HEK293 (cell line): ENCODE measurements around the gene DCUN1D2.
A peak's percentile ranks its signal among the peaks of the same experiment; 100 is the strongest.

ENCODE experiments used
- FEZF1 ChIP-seq: fragments of 450-650 bp; formaldehyde crosslinking; IDR thresholded peaks from 2 replicates; pipeline ENCODE4 v1.5.1; 2016; ENCODE audit warnings: missing biosample characterization, missing genetic modification characterization
- PRDM4 ChIP-seq: fragments of 450-650 bp; formaldehyde crosslinking; IDR thresholded peaks from 2 replicates; pipeline ENCODE4 v1.5.1; 2017; ENCODE audit warnings: missing biosample characterization, missing genetic modification characterization
- TRIM28 ChIP-seq: IDR thresholded peaks from 2 replicates; pipeline ENCODE4 v1.6.1; 2011; ENCODE audit warnings: low read length, control low read depth, borderline replicate concordance
- ZBTB20 ChIP-seq: fragments of 450-650 bp; formaldehyde crosslinking; IDR thresholded peaks from 2 replicates; pipeline ENCODE4 v1.5.1; 2016; ENCODE audit warnings: missing biosample characterization, missing genetic modification characterization
- ZBTB7A ChIP-seq: fragments of 450-650 bp; formaldehyde crosslinking; IDR thresholded peaks from 2 replicates; pipeline ENCODE4 v1.5.1; 2016; ENCODE audit warnings: low read depth, missing biosample characterization, missing genetic modification characterization
- ZFHX2 ChIP-seq: fragments of 450-650 bp; formaldehyde crosslinking; conservative IDR thresholded peaks from 2 replicates; pipeline ENCODE4 v1.5.1; 2016; ENCODE audit warnings: missing biosample characterization, missing genetic modification characterization
- ZNF121 ChIP-seq: fragments of 450-650 bp; formaldehyde crosslinking; IDR thresholded peaks from 2 replicates; pipeline ENCODE4 v1.5.1; 2016; ENCODE audit warnings: missing biosample characterization, missing genetic modification characterization
- ZNF133 ChIP-seq: fragments of 450-650 bp; formaldehyde crosslinking; IDR thresholded peaks from 2 replicates; pipeline ENCODE4 v1.5.1; 2016; ENCODE audit warnings: missing biosample characterization, missing genetic modification characterization
- ZNF157 ChIP-seq: fragments of 450-650 bp; formaldehyde crosslinking; IDR thresholded peaks from 2 replicates; pipeline ENCODE4 v1.5.1; 2016; ENCODE audit warnings: missing biosample characterization, missing genetic modification characterization
- ZNF174 ChIP-seq: fragments of 450-650 bp; formaldehyde crosslinking; IDR thresholded peaks from 2 replicates; pipeline ENCODE4 v1.5.0; 2017; ENCODE audit warnings: missing biosample characterization, mild to moderate bottlenecking, missing genetic modification characterization
- ZNF23 ChIP-seq: fragments of 450-650 bp; formaldehyde crosslinking; IDR thresholded peaks from 2 replicates; pipeline ENCODE4 v1.5.1; 2016; ENCODE audit warnings: missing biosample characterization, missing genetic modification characterization, borderline replicate concordance
- ZNF324 ChIP-seq: fragments of 450-650 bp; formaldehyde crosslinking; IDR thresholded peaks from 2 replicates; pipeline ENCODE4 v1.5.1; 2016; ENCODE audit warnings: missing biosample characterization, missing genetic modification characterization
- ZNF664 ChIP-seq: fragments of 450-650 bp; formaldehyde crosslinking; IDR thresholded peaks from 2 replicates; pipeline ENCODE4 v1.5.1; 2016; ENCODE audit warnings: missing biosample characterization, missing genetic modification characterization
- ZNF76 ChIP-seq: fragments of 450-650 bp; formaldehyde crosslinking; IDR thresholded peaks from 2 replicates; pipeline ENCODE4; 2016; ENCODE audit warnings: low read depth, missing biosample characterization, missing genetic modification characterization, borderline replicate concordance
- ZNF768 ChIP-seq: fragments of 450-650 bp; formaldehyde crosslinking; IDR thresholded peaks from 2 replicates; pipeline ENCODE4 v1.5.1; 2018; ENCODE audit warnings: missing biosample characterization, mild to moderate bottlenecking, missing genetic modification characterization
- ZSCAN16 ChIP-seq: fragments of 450-650 bp; formaldehyde crosslinking; IDR thresholded peaks from 2 replicates; pipeline ENCODE4 v1.5.1; 2016; ENCODE audit warnings: missing biosample characterization, missing genetic modification characterization
- TF ChIP-seq, protein P1 (sequence below): fragments of 450-650 bp; formaldehyde crosslinking; IDR thresholded peaks from 2 replicates; pipeline ENCODE4 v1.5.1; 2016; ENCODE audit warnings: missing biosample characterization, missing genetic modification characterization
- TF ChIP-seq, protein P2 (sequence below): fragments of 450-650 bp; IDR thresholded peaks from 2 replicates; pipeline ENCODE4 v1.5.1; 2018; ENCODE audit warnings: missing biosample characterization, mild to moderate bottlenecking, missing genetic modification characterization
- TF ChIP-seq, protein P3 (sequence below): fragments of 450-650 bp; formaldehyde crosslinking; IDR thresholded peaks from 2 replicates; pipeline ENCODE4 v1.5.1; 2016; ENCODE audit warnings: missing biosample characterization, missing genetic modification characterization
- TF ChIP-seq, protein P4 (sequence below): fragments of 450-650 bp; formaldehyde crosslinking; IDR thresholded peaks from 2 replicates; pipeline ENCODE4 v1.5.1; 2016; ENCODE audit warnings: missing biosample characterization, missing genetic modification characterization

The DCUN1D2 gene

DNA sequence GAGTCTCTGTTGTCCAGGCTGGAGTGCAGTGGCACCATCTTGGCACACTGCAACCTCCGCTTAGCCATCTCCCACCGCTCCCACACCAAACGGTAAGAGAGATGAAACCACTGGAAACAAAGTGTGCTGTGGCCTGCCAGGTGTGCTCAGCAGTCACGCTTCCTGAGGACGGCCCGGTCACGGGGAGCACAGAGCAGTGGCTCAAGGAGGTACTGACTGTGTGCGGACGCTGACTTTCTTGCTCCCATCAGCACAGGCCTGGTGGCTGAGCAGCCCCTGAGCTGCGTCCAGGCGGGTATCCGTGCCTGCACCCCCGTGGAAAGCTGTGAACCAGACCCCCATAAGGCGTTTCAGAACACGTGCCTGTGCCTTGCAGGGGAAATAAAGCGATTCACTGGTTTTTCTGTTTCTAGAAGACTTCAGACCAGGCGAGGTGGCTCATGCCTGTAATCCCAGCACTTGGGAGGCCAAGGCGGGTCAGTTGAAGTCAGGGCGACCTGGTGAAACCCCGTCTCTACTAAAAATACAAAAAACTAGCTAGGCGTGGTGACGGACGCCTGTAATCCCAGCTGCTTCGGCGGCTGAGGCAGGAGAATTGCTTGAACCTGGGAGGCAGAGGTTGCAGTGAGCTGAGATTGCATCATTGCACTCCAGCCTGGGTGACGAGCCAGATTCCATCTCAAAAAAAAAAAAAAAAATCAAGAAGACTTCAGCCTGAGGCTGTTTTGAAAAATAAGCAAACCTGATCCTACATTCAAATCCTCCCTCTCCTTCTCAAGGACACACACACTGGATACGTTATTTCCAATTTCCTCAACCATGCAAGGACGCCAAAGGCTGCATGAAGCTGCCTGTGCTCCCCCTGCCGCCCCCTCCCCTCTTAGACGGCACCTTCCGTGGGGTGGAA is 62.7 kb downstream of the DCUN1D2 start (continued):
- TF ChIP-seq ZNF664 (tag by site-specific recombination) = 0 out of 2 replicates have a peak, but pooled peaks have one; percentile 18
- TF ChIP-seq TRIM28 = no peak
- TF ChIP-seq FEZF1 (tag by site-specific recombination) = no peak
- no peak for TF ChIP-seq PRDM4 (tag by site-specific recombination)
- no peak for TF ChIP-seq ZBTB7A
- TF ChIP-seq ZNF174 (tag by site-specific recombination) = no peak
- no peak for TF ChIP-seq ZNF121 (tag by site-specific recombination)
- TF ChIP-seq ZNF768 (tag by site-specific recombination) = no peak
- no peak for TF ChIP-seq ZSCAN16 (tag by site-specific recombination)
- TF ChIP-seq ZNF23 (tag by site-specific recombination) = no peak
- no peak for TF ChIP-seq ZFHX2
- TF ChIP-seq, protein P1, sequence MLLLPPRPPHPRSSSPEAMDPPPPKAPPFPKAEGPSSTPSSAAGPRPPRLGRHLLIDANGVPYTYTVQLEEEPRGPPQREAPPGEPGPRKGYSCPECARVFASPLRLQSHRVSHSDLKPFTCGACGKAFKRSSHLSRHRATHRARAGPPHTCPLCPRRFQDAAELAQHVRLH (tag by site-specific recombination) = no peak
- TF ChIP-seq, protein P2, sequence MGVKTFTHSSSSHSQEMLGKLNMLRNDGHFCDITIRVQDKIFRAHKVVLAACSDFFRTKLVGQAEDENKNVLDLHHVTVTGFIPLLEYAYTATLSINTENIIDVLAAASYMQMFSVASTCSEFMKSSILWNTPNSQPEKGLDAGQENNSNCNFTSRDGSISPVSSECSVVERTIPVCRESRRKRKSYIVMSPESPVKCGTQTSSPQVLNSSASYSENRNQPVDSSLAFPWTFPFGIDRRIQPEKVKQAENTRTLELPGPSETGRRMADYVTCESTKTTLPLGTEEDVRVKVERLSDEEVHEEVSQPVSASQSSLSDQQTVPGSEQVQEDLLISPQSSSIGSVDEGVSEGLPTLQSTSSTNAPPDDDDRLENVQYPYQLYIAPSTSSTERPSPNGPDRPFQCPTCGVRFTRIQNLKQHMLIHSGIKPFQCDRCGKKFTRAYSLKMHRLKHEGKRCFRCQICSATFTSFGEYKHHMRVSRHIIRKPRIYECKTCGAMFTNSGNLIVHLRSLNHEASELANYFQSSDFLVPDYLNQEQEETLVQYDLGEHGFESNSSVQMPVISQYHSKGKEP (tag by site-specific recombination) = peak; percentile 13; the same call in 1 of the 2 replicates
- TF ChIP-seq ZNF76 (tag by site-specific recombination) = no peak
- no peak for TF ChIP-seq ZNF133 (tag by site-specific recombination)
- TF ChIP-seq, protein P3, sequence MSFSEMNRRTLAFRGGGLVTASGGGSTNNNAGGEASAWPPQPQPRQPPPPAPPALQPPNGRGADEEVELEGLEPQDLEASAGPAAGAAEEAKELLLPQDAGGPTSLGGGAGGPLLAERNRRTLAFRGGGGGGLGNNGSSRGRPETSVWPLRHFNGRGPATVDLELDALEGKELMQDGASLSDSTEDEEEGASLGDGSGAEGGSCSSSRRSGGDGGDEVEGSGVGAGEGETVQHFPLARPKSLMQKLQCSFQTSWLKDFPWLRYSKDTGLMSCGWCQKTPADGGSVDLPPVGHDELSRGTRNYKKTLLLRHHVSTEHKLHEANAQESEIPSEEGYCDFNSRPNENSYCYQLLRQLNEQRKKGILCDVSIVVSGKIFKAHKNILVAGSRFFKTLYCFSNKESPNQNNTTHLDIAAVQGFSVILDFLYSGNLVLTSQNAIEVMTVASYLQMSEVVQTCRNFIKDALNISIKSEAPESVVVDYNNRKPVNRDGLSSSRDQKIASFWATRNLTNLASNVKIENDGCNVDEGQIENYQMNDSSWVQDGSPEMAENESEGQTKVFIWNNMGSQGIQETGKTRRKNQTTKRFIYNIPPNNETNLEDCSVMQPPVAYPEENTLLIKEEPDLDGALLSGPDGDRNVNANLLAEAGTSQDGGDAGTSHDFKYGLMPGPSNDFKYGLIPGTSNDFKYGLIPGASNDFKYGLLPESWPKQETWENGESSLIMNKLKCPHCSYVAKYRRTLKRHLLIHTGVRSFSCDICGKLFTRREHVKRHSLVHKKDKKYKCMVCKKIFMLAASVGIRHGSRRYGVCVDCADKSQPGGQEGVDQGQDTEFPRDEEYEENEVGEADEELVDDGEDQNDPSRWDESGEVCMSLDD (tag by site-specific recombination) = no peak
- no peak for TF ChIP-seq ZNF157 (tag by site-specific recombination)
- no peak for TF ChIP-seq ZBTB20 (tag by site-specific recombination)
- TF ChIP-seq, protein P4, sequence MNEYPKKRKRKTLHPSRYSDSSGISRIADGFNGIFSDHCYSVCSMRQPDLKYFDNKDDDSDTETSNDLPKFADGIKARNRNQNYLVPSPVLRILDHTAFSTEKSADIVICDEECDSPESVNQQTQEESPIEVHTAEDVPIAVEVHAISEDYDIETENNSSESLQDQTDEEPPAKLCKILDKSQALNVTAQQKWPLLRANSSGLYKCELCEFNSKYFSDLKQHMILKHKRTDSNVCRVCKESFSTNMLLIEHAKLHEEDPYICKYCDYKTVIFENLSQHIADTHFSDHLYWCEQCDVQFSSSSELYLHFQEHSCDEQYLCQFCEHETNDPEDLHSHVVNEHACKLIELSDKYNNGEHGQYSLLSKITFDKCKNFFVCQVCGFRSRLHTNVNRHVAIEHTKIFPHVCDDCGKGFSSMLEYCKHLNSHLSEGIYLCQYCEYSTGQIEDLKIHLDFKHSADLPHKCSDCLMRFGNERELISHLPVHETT (tag by site-specific recombination) = no peak
- TF ChIP-seq ZNF324 (tag by site-specific recombination) = peak; percentile 43; the same call in 1 of the 2 replicates
